Head of caudate nucleus (tissue), 42 donors: ENCODE results near the gene ANKRD33B.
"Not testable (repeated sequence)": the region's sequence is repeated elsewhere in the genome, so short reads cannot be mapped to it uniquely, and the experiment has no call there.

Experiments used
- DNase-seq, 42 donors: peaks; one replicate each; pipeline versions ENCODE4 v3.0.0 to v3.0.0-alpha.2; 2020 to 2021; ENCODE audit warnings: mixed read lengths in 7 of 42
- intact Hi-C: fragments of 100-400 bp; cut with DNase I; formaldehyde crosslinking; loops from one replicate; pipeline ENCODE4 v1.15.0; 2022

ANKRD33B gene

DNA sequence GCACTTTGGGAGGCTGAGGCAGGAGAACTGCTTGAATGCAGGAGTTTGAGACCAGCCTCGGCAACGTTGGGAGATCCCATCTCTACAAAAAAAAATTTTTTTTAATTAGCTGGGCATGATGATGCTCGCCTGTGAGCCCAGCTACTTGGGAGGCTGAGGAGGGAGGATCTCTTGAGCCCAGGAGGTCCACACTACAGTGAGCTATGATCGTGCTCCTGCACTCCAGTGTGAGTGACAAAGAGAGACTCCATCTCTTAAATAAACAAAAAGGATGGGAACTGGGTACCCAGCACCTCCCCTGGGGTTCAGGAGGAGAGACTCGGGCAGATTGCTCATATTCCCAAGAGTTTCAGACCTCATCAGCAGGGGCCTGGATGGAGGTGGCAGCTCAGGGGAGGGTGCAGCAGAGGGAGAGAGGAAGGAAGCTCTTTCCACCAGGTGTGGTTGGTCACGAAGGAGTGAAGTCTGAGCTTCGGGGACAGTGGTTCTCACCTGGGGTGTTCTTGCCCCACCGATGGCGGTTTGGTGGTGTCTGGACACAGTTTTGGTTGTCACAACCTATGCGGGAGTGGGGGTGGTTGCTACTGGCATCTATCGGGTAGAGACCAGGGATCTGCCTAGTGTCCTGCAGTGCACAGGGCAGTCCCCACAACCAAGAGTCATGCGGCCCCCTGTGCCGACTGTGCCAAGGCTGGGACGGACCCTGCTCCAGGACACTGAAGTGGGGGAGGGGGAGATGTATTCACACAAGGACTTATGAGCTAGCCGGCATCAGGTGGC is 72.7 kb downstream of the ANKRD33B start:
- DNase-seq: peak in 4 of 42 donors; percentile 6 to 37 (median 17)
- intact Hi-C loops: no loop called here

DNA sequence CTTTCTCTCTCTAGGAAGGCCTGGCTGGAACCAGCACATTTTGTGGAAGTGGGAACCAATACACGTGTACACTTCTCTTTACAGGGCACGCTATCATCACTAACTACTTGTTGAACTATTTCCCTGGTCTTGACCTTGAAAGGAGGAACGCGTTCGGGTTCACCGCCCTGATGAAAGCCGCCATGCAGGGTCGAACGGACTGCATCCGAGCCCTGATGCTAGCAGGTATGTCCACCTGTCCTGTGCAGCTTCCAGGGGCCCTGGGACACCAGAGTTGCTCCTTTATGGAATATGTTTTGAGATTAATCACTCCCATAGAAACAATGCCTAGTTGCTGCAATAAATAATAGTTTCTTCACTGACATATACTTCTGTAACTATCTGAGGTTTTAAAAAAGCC is 74.1 kb downstream of the ANKRD33B start:
- no peak for DNase-seq
- intact Hi-C loops: no loop called here

DNA sequence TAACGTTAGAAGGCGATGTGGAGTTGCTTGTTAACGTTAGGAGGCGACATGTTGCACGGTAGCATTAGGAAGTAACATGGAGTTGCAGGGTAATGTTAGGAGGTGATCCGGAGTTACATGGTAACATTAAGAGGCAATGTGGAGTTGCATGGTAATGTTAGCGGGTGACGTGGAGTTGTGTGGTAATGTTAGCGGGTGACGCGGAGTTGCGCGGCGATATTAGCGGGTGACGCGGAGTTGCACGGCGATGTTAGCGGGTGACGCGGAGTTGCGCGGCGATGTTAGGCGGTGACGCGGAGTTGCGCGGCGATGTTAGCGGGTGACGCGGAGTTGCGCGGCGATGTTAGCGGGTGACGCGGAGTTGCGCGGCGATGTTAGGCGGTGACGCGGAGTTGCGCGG is 74.9 kb downstream of the ANKRD33B start:
- intact Hi-C loops, DNase-seq: not testable (repeated sequence)

DNA sequence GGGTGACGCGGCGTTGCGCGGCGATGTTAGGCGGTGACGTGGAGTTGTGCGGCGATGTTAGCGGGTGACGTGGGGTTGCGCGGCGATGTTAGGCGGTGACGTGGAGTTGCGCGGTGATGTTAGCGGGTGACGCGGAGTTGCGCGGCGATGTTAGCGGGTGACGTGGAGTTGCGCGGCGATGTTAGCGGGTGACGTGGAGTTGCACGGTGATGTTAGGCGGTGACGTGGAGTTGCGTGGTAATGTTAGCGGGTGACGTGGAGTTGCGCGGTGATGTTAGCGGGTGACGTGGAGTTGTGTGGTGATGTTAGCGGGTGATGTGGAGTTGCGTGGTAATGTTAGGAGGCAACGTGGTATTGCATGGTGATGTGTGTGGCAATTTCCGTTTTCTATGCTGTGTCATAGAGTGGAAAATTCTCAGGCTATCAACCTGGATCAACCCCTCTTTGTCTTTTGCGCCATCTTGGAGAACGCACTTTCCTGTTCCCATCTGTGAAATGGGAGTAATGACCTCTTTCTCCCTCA is 76.0 kb downstream of the ANKRD33B start:
- no peak for DNase-seq
- intact Hi-C loops: no loop called here

DNA sequence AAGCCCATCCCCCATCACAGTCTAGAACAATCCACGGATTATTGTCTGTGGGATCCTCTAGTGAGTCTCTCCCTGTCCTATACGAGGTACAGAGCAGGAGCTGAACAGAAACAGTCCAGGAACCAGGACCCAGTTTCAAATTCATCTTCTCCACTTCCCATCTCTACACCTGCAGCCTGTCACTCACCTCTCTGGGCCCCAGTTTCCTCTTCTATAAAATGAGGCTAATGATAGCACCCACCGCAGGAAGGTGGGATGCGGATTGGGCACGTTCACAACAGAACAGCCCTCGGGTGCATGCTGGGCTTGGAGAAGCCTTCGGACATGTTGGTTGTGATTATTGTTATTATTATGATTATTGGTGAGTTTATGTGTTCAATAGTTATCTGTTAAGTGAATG is 78.5 kb downstream of the ANKRD33B start:
- intact Hi-C loops: no loop called here
- no peak for DNase-seq

DNA sequence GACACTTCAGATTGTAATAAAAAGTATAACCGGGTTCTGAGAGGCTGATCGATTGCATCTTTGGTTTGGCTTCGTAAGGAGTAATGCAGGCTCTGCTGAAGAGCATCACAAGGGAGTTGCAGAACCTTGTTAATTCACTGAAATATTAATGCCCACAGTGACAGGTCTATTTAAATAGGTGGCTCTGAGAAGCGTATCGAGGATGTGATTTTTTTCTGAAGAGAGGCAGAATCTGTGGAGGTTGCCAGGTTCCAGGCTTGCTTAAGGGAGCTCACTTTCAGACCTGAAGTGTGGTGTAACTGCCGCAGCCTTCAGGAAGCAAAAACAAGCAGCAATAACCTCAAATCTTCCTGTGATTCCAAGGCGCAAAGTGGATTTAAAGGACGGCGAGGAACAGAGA is 80.3 kb downstream of the ANKRD33B start:
- peak in 6 of 42 donors; percentile 20 to 62 (median 40) for DNase-seq
- intact Hi-C loops: no loop called here

DNA sequence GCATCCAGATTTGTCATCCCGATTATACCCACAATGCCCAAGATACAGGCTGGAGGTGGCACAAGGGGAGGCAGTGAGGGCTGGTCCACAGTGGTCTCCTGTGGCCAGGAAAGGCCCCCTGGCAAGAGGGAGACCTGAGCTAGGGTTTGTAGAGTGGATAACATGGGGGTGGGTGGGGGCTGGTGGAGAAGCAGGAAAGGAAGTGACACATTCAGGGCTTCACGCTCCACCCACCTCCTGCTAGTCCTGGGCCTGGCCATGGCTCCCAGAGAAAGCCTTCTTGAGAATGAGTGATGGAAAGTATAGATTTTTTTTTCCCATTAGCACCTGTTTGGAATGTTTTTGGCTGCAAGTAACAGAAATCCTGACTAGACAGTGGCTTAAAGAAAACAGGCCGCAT is 81.3 kb downstream of the ANKRD33B start:
- intact Hi-C loops: no loop called here
- DNase-seq: peak in 1 of 42 donors; percentile 13

DNA sequence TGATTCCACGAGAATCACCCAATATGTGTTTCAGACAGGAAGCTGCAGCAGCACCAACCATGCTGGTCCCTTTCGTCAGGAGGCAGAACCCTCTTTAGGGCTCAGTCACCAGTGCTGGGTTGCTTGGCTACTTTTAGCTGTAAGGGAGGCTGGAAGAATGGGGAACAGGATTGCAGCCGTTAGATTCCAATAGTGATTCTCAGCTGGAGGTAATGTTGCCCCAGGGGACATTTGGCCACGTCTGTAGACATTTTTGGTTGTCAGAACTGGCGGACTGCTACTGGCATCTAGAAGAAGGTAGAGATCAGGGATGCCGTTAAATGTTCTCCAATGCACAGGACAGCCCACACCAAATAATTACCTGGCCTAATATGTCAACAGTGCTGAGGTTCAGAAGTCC is 81.8 kb downstream of the ANKRD33B start:
- intact Hi-C loops: no loop called here

DNA sequence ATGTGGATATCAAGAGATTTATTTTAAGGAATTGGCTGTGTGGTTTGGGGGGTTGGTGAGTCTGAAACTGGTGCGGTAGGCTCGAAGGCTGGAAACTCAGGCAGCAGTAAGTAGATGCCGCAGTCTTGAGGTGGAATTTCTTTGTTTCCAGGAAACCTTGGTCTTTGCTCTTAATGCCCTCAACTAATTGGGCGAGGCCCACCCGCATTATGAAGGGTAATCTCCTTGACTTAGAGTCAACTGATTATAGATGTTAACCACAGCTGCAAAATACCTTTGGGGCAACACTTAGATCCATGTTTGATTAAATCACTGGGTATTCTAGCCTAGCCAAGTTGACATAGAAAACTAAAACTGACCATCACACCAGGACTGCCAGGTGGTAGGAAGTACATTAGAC is 83.8 kb downstream of the ANKRD33B start:
- intact Hi-C loops: no loop called here
- DNase-seq: peak in 1 of 42 donors; percentile 9

More for the DNA sequence above, 81.8 kb downstream of the ANKRD33B start:
- peak in 2 of 42 donors; percentile 6 to 23 for DNase-seq

DNA sequence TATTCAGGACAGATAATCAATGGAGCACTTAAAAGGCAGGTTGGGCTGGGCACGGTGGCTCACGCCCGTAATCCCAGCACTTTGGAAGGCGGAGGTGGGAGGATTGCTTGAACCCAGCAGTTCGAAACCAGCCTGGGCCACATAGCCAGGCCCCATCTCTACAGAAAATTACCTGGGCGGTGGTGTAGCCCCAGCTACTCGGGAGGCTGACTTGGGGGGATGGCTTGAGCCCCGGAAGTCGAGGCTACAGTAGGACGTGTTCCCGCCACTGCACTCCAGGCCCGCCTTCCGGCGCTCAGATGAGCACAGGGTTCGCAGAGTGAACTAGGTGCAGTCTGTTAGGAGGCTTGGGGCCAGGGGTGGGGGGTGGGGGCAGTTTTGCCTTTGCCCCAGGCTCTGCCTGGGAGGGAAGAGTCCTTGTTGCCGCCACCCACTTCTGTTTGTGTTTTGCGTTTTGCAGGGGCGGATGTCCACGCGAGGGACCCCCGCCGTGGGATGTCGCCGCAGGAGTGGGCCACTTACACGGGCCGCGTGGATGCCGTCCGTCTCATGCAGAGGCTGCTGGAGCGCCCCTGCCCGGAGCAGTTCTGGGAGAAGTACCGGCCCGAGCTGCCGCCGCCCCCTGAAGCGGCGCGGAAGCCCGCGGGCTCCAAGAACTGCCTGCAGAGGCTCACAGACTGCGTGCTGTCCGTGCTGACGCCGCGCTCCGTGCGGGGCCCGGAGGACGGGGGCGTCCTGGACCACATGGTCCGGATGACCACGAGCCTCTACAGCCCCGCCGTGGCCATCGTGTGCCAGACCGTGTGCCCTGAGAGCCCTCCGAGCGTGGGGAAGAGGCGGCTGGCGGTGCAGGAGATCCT is 85.2 kb downstream of the ANKRD33B start:
- intact Hi-C loops: no loop called here
- DNase-seq: peak in 1 of 42 donors; percentile 12

DNA sequence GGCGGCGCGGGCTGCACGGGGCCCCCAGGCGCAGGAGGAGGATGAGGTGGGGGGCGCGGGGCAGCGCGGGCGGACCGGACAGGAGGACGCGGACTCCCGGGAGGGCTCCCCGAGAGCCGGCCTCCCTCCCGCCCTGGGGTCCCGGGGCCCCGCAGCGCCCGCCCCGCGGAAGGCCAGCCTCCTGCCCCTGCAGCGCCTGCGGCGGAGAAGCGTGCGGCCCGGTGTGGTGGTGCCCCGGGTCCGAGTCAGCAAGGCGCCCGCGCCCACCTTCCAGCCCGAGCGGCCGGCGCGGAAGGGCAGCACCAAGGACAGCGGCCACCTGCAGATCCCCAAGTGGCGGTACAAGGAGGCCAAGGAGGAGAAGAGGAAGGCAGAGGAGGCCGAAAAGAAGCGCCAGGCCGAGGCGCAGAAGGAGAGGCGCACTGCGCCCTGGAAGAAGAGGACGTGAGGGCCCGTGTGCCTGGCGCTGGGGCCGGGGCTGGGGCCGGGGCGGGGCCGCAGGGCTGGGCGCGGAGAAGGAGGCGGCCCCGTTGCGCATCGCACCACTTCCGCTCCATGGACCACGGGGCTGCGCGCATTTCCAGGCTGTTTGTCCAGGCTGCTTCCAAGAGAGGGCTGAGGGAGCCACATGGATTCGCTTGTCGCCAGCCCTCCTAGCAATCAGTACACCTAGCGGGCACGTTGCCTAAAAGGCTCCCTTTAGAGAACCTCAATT is 86.0 kb downstream of the ANKRD33B start:
- intact Hi-C loops: no loop called here

DNA sequence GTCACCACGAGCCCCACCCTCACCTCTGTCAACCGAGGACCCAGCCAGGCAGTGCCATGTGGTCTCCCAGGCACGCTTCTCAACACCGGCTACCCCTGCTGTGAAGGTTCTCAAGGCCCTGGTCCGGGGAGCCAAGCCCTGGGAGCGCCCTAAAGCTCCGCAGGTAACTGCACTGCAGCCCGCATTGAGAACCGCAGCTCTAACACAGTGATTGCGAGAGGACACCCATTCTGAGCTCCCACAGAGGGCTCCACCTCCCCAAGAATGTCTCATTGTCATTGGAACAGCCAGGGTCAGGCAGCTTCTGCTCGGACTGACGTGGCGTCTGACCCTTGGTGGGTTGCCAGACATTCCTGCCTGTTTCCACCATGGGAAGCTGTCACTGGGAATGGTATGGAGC is 88.3 kb downstream of the ANKRD33B start:
- DNase-seq: peak in 1 of 42 donors; percentile 8
- intact Hi-C loops: no loop called here

More for the DNA sequence above, 86.0 kb downstream of the ANKRD33B start:
- DNase-seq: peak in 2 of 42 donors; percentile 15 to 27

DNA sequence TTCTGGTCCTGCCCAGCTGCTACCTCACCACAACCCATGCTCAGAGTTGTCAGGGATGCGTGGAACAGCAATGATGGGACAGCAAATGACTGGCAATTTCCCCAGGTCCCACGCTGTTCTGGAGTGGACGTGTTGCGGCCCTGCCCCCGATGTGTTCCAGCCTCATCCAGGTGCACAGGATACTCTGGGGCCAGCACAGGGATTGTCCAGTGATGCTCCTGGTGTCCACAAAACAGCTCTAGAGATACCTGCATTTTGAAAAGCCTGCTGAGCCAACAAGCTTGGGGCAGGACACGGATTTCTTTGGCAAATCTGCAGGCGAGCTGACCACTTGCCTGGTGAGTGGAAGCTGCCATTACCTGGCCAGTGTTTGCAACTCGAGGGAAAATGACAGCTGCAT is 88.7 kb downstream of the ANKRD33B start:
- intact Hi-C loops: no loop called here
- DNase-seq: peak in 1 of 42 donors; percentile 8

DNA sequence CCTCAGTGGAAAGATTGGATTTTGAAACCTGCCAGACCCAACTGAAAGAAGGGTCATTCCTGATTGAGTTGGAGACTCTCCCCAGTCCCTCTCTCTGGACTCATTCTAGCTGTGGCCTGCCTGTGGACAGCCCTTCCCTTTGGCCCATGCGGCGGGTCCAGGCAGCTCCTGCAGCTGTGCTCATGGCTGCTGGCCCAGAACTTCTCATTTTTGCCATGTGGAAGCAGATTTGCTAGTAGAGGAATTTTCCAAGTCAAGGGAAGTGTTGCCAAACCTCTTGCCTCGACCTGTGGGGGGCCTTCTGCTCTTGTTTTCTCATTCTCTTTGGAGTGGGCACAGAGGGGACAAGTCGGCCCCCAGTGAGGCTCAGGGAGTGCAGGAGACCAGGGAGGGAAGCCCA is 89.2 kb downstream of the ANKRD33B start:
- intact Hi-C loops: no loop called here
- DNase-seq: peak in 2 of 42 donors; percentile 14 to 26

DNA sequence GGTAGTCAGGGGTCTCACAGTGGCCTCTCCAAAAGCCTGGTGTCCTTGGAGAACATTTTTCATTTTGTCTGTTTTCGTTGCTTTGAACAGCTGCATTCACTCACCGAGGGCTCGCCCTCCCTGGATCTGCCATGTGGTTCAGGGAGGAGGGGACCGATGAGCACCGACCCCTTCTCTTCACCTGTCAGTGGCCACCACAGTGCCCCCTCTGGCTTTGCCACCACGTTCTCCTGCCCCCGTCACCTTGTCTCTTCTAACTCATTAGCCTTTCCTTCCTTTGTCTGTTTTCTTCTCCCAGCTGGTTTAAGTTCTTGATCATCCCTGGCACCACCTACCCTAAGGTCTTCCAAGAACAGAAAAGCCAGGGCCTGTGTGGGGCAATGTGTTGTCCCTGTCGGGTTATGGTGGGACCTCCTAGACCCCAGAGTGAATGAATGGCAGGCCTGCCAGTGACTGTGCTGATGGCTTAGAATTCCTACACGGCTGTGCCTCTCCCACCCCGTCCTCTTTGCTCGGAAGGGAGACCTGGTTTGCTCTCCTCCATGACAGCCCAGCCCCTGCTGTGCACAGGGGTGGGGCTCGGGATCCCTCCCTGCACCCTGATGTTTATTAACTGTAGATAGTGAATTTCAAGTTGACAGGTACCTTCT is 90.0 kb downstream of the ANKRD33B start:
- intact Hi-C loops: no loop called here
- peak in 1 of 42 donors; percentile 13 for DNase-seq

DNA sequence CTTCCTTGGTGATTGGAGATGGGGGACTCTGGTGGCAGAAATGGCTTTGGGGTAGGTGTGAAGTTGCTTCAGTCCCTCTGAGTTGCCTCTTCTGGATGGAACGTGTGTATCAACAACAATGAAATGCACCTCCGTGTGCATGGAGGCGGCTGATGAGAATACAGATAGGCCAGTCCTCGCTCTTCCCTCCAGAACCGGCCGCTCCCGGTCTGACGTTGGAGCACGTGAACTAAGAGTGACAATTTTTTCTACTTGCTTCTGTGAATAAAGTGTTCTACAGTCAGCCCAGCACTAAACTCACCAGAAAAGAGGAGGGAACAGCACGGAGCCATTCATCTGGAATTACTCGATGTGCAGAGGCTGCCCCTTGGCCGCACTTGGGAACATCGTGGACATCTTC is 90.7 kb downstream of the ANKRD33B start:
- intact Hi-C loops: no loop called here
- DNase-seq: no peak

DNA sequence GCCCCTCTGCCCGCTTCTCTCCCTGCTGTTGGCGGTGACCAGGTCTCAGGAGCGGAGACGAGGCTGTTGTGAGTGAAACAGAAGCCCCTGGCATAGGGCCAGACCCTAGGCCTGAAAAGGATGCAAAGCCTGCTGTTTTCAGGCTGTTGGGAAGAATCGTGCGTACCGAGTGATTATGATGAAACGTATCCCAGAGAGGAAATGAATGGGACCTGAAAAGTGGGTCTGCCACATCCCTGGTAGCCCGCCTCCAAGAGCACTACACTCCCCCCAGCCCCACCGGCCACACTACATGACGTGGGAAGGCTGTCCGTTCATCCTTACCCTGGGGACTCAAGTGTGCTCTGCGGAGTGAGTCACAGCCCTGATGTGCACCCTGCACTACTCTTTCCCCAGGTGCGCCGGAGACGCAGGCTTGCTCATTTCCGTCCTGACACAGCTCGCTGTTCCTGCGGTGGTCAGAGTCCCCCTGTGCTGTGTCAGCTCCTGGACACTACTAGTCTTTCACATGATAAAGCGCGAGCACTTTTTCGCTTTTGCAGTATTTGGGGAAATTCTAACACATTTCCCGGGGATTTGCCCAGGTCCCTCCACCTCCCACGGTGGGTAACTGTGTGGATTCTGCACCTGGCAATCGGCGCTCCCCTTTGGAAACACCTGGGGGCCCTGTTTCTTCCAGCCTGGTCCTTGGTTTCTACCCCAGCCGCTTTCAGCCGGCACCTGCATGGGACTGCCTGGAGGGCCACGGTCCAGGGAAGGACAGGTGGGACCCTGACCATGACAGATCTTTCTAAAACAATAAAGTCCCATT is 91.5 kb downstream of the ANKRD33B start:
- intact Hi-C loops: no loop called here
- no peak for DNase-seq
